ENCODE measurements around the gene NCKIPSD.

The NCKIPSD gene

DNA sequence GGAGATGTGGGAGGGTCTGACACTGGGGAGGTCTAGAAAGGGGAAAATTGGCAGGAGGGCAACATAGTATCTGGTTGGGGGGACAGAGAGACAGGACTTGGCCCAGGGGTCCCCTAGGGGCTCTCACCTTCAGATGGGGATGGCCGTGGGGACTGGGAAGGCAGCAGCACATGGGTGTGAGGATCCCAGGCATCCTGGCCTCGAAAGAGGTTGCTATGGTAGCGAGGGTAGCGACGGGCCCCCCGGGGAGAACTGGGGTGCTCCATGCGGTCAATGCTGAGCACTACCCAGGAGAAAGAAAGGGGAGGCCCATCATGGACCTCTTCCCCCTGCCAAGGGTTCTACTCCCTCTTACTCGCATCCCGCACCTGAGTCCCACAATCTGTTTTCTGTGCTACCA is 38.0 kb downstream of the NCKIPSD start:
- no peak for DNase-seq (ENCODE audit: low spot score)

DNA sequence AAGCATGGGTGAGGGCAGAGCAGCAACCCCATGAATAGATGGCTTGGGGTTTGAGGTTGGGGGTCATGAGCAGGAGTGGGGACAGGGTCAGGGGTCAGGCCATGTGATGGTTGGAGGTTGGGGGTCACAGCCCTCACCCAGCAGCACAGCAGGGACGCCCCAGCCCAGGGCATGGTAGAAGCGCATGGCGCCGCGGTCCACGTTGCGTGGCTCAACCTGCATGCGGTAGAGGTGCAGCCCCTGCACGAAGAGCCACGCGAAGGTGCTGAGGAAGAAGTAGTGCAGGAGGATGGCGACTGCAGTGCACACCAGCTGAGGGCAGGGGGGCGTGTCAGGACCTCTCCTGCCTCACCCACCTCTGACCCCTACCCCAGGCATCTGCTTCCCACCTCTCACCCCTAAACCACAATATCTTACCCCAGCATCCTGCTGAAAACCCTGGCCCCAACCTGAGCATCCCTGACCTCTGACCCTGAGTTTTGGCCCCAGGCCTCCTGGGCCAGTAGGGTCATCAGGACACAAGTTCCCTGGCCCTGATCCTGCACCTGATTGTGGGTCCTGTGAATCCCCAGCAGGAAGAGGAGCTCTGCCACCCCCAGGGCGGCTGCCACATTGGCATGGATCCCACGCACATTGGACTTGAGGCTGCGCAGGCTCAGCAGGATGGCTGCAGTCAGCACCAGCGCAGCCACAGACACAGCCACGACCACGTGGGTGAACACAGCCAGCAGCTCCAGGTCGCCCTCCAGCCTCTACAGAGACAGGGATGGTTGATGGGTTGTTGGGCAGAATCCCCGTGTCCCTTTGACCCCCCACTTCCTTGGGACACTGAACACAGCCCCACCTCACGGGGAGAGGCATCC is 40.6 kb downstream of the NCKIPSD start:
- no peak for DNase-seq (ENCODE audit: low spot score)

GRCh38 chr3:48642605-48643004 is 43.1 kb downstream of the NCKIPSD start:
- no peak for DNase-seq (ENCODE audit: low spot score)

DNA sequence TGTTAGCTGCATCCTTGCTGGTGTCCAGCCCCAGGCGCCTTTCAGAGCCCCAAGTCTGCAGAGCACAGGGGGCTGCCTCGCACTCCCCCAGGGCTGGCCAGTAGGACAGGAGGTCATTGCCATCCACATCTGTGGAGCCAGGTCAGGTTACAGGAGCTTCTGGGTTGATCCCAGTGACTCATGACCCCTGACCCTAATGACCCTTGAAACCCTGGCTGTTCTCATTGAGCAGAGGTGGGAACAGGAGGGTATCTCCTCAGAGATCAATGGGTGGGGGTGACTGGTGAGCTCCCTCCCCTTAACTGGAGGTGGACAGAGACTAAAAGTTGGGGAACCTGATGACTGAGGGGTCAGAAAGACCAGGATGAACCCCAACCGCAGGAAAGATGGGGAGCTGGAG is 44.3 kb downstream of the NCKIPSD start:
- no peak for DNase-seq (ENCODE audit: low spot score)

GRCh38 chr3:48639944-48640606 is 45.6 kb downstream of the NCKIPSD start:
- DNase-seq (ENCODE audit: low spot score) = no peak

DNA sequence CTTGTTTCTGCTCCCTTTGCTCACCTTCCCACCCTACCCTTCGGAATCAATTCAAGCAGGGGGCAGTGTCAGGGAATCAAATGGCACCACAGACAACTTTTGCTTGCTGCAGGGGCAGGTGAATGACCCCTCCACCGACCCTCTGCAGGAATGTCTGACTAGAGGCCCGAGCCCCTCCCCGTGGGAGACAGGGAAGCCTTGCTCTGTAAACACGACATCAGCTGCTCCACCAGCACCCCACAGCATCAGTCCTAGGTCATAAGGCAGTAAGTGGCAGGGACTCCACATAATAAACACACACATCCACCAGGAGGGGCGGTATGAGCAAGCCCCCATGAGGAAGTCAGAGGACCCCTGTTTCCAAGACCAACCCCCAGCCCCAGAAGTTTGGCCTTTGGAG is 48.4 kb downstream of the NCKIPSD start:
- no peak for DNase-seq (ENCODE audit: low spot score)

GRCh38 chr3:48636149-48636655 is 49.5 kb downstream of the NCKIPSD start:
- DNase-seq (ENCODE audit: low spot score) = no peak

- peak; percentile 98 for DNase-seq (ENCODE audit: low spot score)
Observed at GRCh38 chr3:48635222-48636021, 50.3 kb downstream of the NCKIPSD start, which contains the start of gene SLC26A6. Gene SLC26A6 (minus strand): TSS chr3:48635461. CDS start chr3:48635393, 68 bp downstream.

GRCh38 chr3:48634661-48635221 is 51.0 kb downstream of the NCKIPSD start:
- DNase-seq (ENCODE audit: low spot score) = no peak

DNA sequence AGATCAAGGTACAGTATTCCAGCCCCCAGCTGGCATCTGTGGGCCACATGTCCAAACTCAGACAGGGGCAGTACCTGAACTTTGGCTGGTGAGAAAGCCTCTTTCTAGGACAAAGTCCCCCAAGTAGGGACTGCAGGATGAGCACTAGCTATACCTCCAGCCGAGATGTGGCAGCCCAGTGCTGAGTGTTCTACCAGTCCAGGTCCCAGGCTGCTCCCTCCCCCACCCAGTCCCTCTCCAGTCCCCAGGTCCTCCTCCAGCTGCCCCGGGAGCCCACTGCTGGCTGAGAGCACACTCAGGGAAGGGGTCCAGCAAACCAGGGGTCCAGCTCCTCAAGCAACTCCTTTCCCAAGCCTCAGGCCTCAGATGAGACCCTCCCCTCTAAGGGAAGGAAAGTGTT is 52.0 kb downstream of the NCKIPSD start:
- no peak for DNase-seq (ENCODE audit: low spot score)

- no peak for DNase-seq (ENCODE audit: low spot score)
Observed at GRCh38 chr3:48633256-48633655, 52.5 kb downstream of the NCKIPSD start.

DNA sequence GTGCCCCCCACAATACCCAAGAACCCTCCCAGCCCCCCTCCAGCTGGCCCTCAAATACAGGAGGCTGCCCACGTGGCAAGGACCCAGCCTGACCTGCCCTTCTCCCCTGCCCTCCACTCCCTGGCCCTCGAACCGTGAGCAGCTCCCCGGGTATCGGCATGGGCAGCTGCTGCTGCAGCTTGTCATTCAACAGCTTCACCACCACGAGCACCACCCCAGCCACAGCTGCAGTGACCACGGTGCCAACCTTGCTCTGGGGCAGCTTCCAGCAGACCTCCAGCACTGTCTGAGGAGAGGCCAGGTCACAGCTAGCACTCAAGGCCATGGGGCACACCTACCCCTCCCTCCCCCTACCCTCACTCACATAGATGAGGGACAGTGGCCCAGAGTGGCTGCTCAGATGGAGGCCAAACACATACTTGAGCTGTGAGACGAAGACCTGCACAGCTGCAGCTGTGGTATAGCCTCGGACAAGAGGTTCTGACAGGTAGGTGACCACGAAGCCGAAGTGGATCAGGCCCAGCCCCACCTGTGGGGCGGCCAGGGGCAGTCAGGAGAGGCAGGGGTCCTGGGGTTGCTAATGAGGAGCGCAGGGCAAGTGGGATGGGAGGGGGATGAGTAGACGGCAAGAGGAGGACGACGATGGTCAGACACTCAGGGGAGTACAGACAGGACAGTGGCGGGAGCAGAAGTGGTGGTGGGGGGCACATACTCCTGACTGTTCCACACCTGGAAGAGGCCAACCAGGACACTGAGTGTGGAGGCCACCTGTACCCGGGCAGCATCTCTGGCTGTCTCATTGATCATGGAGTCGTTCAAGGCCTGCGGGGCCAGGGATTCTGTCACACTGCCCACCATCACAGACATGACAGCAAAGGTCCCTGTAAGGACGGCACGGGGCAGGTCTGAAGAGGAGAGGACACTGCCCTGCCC is 53.9 kb downstream of the NCKIPSD start:
- DNase-seq (ENCODE audit: low spot score) = no peak

- no peak for DNase-seq (ENCODE audit: low spot score)
Observed at GRCh38 chr3:48630833-48631232, 54.9 kb downstream of the NCKIPSD start.

- DNase-seq (ENCODE audit: low spot score) = no peak
Observed at GRCh38 chr3:48630407-48630806, 55.3 kb downstream of the NCKIPSD start.

- no peak for DNase-seq (ENCODE audit: low spot score)
Observed at GRCh38 chr3:48629894-48630293, 55.8 kb downstream of the NCKIPSD start.

DNA sequence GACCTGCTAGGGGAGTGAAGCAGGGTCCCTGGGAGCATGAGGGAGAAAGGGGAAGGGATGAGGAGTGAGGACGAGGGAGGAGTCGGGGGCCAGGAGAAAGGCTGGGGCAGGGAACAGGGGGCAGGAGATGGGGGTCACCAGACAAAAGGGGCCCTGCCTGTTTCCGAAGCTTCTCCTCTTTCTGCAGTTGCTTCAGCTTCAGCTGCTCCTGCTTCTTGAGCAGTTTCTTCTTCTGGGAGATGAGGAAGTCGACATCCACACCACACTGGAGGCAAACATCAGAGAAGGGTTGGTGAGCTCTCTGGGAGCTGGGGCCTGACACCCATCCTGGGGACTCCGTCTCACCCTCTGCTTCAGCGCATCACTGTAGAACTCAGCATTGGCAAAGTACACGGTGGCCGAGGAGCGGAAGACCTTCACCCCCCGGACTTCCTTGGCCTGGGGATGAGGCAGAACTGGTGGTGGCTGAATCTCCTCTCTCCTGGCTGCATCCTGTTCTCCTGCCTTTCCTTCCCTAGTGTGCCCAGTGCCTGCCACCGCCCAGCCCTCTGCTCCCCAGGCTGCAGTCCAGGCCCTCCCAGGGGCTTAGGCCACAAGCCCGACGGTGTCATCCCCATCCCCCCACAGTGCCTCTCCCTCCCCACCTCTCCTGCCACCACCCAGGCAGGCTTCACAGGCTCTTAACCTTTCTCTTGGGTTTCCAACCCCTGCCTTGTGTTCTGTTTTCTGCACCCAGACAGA is 57.3 kb downstream of the NCKIPSD start:
- DNase-seq (ENCODE audit: low spot score) = no peak

GRCh38 chr3:48625600-48625999 is 60.1 kb downstream of the NCKIPSD start:
- DNase-seq (ENCODE audit: low spot score) = no peak

GRCh38 chr3:48624767-48625166 is 60.9 kb downstream of the NCKIPSD start:
- DNase-seq (ENCODE audit: low spot score) = no peak

DNA sequence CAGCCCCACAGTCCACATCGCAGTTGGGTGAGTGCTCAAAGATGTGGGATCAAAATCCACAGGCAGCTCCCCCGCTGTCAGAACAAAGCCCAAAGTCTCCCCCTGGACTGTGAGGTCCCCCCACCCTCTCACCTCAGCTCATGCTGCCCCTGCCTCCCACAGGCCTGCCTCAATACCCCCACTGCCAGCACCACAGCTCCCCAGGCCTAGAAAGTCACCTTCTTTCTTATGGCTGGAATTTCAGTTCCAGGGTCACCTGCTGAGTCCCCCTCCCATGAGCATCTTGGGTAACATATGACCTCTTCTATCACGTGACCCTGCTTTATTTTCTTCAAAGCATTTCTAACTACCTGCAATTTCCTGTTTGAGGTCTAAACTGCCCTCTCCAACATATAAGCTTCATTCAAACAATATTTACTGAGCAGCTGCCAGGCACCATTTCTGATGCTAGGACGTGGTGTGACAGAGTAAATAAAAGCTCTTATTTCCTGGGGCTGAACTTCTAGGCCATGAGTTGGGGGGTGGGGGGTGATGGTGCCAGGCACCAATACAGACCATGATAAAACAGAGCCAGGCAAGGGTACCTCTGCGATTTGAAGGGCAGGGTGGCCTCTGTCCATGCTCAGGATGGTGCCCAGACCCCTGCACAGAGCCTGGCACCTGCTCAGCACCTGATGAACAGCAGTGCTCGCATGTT is 61.7 kb downstream of the NCKIPSD start:
- no peak for DNase-seq (ENCODE audit: low spot score)

All from left forelimb (tissue), 1 donor.